Germinal center (tissue), 1 donor: ENCODE data around the gene MELK.
"Not testable (repeated sequence)": the region's sequence is repeated elsewhere in the genome, so short reads cannot be mapped to it uniquely, and the experiment has no call there.

Source experiments
- DNase-seq: peaks from one replicate; pipeline ENCODE4 v3.0.0; 2012; ENCODE audit warnings: mixed read lengths, low spot score

MELK gene

GRCh38 chr9:36572515-36573418, at the start of gene MELK:
TSS of gene MELK (plus strand) at chr9:36572895. CDS start at chr9:36581682, 8,787 bp downstream.
- peak; percentile 96 for DNase-seq

DNA sequence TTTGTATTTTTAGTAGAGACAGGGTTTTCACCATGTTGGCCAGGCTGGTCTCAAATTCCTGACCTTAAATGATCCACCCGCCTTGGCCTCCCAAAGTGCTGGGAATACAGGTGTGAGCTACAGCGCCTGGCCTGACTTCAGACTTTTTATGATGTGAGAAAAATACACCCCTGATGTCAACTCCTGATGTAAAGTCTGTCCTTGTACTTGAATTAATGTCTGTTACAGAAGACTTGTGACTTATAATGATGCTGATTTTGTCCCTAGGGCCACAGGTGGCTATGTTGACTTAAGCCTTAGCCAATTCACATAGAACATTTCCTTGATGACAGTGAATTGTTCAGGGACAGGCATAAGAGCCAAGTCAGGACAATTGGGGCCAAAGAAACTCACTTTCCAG, 42.5 kb upstream of the MELK start:
- no peak for DNase-seq

GRCh38 chr9:36532353-36532752, 40.3 kb upstream of the MELK start:
- no peak for DNase-seq

GRCh38 chr9:36533726-36534125, 39.0 kb upstream of the MELK start:
- DNase-seq: not testable (repeated sequence)

DNA sequence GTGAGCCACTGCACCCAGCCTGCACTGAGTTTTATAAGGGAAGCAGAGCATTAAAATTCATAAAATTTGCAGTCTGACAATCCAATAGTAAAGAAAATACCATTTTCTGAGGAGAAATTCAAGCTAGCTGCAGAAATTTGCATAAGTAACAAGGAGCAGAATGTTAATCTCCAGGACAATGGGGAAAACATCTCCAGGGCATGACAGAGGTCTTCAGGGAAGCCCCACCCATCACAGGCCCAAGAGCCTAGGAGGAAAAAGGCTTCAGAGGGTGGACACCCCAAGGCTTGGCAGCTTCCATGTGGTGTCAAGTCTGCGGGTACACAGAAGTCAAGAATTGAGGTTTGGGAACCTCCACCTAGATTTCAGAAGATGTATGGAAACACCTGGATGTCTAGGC, 37.6 kb upstream of the MELK start:
- DNase-seq: no peak

DNA sequence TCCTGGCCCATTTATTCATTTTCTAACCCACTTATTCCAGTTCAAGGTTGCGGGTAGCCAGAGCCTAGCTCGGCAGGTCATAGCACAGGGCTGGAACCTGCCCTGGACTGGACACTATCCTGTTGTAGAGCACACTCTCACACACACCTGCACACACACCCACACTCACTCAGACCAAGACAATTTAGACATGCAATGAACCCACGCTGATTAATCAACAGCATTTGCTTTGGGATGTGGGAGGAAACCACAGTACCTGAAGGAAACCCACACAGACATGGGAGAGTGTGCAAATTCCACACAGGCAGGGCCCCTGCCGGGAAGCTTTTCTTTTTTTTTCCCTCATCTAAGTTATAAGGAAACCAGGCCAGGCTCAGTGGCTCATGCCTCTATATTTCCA, 34.8 kb upstream of the MELK start:
- no peak for DNase-seq

DNA sequence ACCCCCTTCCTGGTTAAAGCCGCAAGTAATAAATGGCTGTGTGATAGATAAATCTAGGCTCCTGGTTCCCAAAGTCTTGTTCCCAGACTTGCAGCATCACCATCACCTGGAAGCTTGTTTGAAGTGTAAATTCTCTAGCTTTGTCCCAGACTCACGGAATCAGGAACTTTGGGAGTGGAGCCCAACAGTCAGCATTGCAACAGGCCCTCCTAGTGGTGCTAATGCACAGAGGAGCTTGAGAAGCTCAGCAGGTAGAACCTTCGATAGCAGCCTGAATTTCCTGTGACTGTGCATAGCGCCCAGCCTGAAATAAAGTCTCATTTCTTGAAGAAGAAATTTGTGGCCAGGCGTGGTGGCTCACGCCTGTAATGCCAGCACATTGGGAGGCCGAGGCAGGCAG, 30.3 kb upstream of the MELK start:
- DNase-seq: no peak

DNA sequence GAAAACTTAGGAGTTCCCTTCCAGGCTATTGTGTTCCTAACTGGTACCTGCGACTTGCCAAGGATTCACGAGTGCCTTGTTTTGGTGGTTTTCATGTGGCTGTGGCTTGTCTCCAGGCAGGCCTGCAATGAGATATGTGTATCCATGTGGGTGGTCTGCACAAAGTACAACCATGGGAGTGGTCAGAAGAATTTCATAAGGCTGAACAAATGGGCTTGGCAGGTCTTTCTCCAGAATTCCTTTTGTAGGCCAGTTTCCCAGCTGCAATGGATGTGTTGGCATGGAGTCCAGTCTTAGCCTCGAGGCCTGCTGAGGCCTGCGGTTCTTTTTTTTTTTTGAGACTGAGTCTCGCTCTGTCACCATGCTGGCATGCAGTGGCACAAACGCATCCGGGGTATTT, 28.8 kb upstream of the MELK start:
- DNase-seq: no peak

GRCh38 chr9:36547598-36547997, 25.1 kb upstream of the MELK start:
- no peak for DNase-seq

DNA sequence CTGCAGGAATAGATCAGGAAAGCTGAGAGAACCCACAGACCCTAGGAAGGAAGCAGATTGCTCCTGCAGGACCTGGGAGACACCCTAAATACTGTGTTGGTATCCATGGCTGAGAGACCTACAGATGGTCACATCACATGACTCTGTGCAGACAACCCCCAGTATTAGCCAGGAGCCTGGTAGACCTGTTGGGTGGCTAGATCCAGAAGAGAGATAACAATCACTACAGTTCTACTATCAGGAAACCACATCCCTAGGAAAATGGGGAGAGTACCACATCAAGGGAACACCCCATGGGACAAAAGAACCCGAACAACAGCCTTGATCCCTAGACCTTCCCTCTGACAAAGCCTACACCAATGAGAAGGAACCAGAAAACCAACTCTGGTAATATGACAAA, 24.2 kb upstream of the MELK start:
- no peak for DNase-seq

GRCh38 chr9:36550135-36550534, 22.6 kb upstream of the MELK start:
- DNase-seq: no peak

DNA sequence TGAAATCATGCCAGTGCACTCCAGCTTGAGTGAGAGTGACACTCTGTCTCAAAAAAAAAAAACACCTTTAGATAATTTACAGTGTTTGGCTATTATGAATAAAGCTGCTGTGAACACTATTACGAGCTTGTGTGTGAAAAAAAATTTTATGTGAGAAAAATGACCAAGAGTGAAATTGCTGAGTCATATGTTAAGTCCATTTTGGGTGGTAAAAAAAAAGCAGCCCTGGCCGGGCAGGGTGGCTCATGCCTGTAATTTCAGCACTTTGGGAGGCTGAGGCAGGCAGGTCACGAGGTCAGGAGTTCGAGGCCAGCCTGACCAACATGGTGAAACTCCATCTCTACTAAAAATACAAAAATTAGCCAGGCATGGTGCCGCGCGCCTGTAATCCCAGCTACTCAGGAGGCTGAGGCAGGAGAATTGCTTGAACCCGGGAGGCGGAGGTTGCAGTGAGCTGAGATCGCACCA, 22.0 kb upstream of the MELK start:
- not testable (repeated sequence) for DNase-seq

DNA sequence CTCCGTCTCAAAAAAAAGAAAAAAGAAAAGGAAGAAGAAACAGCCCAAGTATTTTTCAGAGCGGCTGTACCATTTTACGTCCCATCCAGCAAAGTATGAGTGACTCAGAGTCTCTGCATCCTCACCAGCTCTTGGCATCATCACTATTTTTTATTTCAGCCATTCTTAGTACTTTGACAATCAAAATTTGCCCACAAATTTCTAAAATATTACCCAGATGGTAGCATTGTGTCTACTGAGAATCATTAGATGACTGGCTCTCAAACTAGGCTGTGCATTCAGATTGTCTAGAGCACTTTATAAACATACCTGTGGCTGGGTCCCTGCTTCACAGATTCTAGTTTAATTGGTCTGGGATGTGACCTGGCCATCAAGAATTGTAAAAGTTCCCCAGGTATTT, 21.6 kb upstream of the MELK start:
- DNase-seq: no peak

GRCh38 chr9:36551910-36552309, 20.8 kb upstream of the MELK start:
- no peak for DNase-seq

DNA sequence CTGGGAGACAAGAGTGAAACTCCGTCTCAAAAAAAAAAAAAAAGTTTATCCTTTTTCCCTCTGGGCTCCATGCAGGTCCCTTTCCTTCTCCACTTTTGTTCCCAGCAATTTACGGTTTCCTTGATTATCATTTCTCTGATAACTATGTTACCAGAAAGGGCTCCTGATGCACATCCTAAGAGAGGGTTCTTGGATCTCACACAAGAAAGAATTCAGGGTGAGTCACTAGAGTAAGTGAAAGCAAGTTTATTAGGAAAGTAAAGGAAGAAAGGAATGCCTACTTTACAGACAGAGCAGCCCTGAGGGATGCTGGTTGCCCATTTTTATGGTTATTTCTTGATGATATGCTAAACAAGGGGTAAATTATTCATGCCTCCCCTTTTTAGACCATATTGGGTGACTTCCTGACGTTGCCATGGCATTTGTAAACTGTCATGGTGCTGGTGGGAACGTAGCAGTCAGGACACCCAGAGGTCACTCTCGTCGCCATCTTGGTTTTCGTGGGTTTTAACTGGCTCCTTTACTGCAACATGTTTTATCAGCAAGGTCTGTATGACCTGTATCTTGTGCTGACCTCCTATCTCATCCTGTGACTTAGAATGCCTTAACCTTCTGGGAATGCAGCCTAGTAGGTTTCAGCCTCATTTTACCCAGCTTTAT, 13.5 kb upstream of the MELK start:
- no peak for DNase-seq

GRCh38 chr9:36560771-36561170, 11.9 kb upstream of the MELK start:
- no peak for DNase-seq

GRCh38 chr9:36562801-36563200, 9.9 kb upstream of the MELK start:
- DNase-seq: not testable (repeated sequence)

DNA sequence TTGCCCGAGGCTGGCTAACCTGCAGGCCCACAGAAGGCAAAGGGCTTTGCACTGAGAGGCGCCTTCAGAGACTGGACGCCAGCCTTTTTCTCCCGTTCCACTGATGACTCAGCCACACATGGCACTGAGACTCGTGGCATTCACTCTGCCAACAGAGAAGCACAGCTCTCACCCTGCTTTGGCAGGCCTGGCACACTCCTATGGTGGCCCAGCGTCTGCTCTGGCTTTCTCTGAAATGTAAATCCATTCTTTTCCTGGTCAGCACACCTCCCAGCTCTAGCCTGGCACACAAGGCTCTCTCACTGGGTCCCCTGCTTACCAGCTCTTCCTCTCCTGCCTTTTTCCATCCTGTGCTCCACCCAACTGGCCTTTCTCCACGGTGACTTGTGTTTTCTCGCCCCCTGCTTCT, 5.9 kb upstream of the MELK start:
- DNase-seq: no peak

- not testable (repeated sequence) for DNase-seq
These were observed 4.0 kb upstream of the MELK start for GRCh38 chr9:36568681-36569080.

DNA sequence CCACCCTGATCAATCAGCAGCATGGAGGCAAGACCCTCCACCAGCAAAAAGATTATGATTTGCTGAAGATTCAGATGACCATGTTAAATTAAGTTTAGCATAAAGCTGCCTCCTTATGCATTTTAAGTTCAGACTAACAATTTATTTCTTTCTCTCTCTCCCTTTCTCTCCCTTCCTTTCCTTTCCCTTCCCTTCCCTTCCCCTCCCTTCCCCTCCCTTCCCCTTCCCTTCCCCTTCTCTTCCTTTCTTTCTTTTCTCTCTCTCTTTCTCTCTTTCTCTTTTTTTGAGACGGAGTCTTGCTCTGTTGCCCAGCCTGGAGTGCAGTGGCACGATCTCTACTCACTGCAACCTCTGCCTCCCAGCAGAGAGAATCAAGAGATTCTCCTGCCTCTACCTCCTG, 1.4 kb upstream of the MELK start:
- no peak for DNase-seq

- not testable (repeated sequence) for DNase-seq
These were observed 1.4 kb downstream of the MELK start for GRCh38 chr9:36574045-36574444.

GRCh38 chr9:36575411-36575882, 2.8 kb downstream of the MELK start:
- DNase-seq: no peak

GRCh38 chr9:36576866-36577265, 4.2 kb downstream of the MELK start:
- DNase-seq: no peak
